Loucy (cell line): ENCODE measurements around the gene TNFSF13.

Source experiments
- H2AFZ ChIP-seq: fragments of 200-600 bp; sonication (generic); 2 replicates; pipeline ENCODE4 v1.6.0; 2016; ENCODE audit warnings: antibody characterized with exemption, mild to moderate bottlenecking, low read length, moderate library complexity
- H3F3A ChIP-seq: fragments of 200-600 bp; 2 replicates; pipeline ENCODE4 v1.6.0; 2016; ENCODE audit warnings: antibody characterized with exemption, low read depth, mild to moderate bottlenecking
- H3K27me3 ChIP-seq: fragments of 200-600 bp; sonication (generic); 2 replicates; pipeline ENCODE4 v1.6.1; 2014; ENCODE audit warnings: low read length, mild to moderate bottlenecking; ENCODE audit not compliant: insufficient read depth, poor library complexity, severe bottlenecking
- H3K36me3 ChIP-seq: fragments of 200-600 bp; sonication (generic); 2 replicates; pipeline ENCODE4 v1.6.1; 2016; ENCODE audit warnings: low read length; ENCODE audit not compliant: insufficient read depth
- H3K4me1 ChIP-seq: fragments of 200-600 bp; sonication (generic); 2 replicates; pipeline ENCODE4 v1.5.1; 2014; ENCODE audit warnings: low read length, mild to moderate bottlenecking; ENCODE audit not compliant: insufficient read depth, poor library complexity, severe bottlenecking
- H3K4me2 ChIP-seq: fragments of 200-600 bp; sonication (generic); 2 replicates; pipeline ENCODE4 v1.6.0; 2014; ENCODE audit warnings: antibody characterized with exemption, low read length, low read depth, mild to moderate bottlenecking; ENCODE audit not compliant: poor library complexity, severe bottlenecking
- H3K4me3 ChIP-seq: fragments of 200-600 bp; sonication (generic); 2 replicates; pipeline ENCODE4 v1.5.1; 2014; ENCODE audit warnings: low read length, mild to moderate bottlenecking, mixed read lengths; ENCODE audit not compliant: poor library complexity, severe bottlenecking
- H3K79me2 ChIP-seq: fragments of 200-600 bp; sonication (generic); 2 replicates; pipeline ENCODE4 v1.6.1; 2014; ENCODE audit warnings: low read length; ENCODE audit not compliant: insufficient read depth
- H3K9ac ChIP-seq: fragments of 200-600 bp; sonication (generic); 2 replicates; pipeline ENCODE4 v1.6.0; 2014; ENCODE audit warnings: mild to moderate bottlenecking, low read depth, low read length, moderate library complexity; ENCODE audit not compliant: poor library complexity, severe bottlenecking
- H3K9me2 ChIP-seq: fragments of 200-600 bp; sonication (generic); replicated peaks from 2 replicates; pipeline ENCODE4 v1.6.1; 2016; ENCODE audit warnings: low read depth, low read length, mixed read lengths
- H3K9me3 ChIP-seq: fragments of 200-600 bp; sonication (generic); 2 replicates; pipeline ENCODE4 v1.6.1; 2014; ENCODE audit warnings: mild to moderate bottlenecking, antibody characterized with exemption, low read length, low read depth; ENCODE audit not compliant: insufficient read depth
- H4K20me1 ChIP-seq: fragments of 200-600 bp; sonication (generic); 2 replicates; pipeline ENCODE4 v1.6.0; 2014; ENCODE audit warnings: antibody characterized with exemption, low read length, mild to moderate bottlenecking; ENCODE audit not compliant: insufficient read depth, poor library complexity, severe bottlenecking
- EZH2phosphoT487 ChIP-seq: fragments of 200-600 bp; IDR thresholded peaks from 2 replicates; pipeline ENCODE4 v1.6.1; 2018; ENCODE audit warnings: antibody characterized with exemption, mild to moderate bottlenecking, moderate library complexity, borderline replicate concordance
- TF ChIP-seq, protein P1 (sequence below): fragments of 200-600 bp; sonication (generic); conservative IDR thresholded peaks from 2 replicates; pipeline ENCODE4 v1.5.1; 2014; ENCODE audit warnings: mild to moderate bottlenecking, antibody characterized with exemption, low read length

Gene TNFSF13

DNA sequence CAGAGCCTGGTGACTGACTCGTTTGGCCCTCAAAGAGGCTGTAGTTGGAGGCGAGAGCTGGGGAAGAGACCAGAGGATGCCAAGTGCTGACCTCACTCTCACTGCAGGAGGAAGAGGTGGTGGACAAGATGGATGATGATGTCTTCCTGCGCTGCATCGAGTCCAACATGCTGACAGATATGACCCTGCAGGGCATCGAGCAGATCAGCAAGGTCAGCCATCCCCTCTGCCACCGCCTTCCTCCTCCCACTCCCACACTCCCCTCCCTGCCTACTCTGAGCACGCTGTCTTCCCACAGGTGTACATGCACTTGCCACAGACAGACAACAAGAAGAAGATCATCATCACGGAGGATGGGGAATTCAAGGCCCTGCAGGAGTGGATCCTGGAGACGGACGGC lies 47.4 kb upstream of the TNFSF13 start:
- H2AFZ ChIP-seq: no peak overlapping the region
- H3F3A ChIP-seq: peaks cover 7% of the 10 kb centered on the region; the same call in 1 of the 2 replicates
- no peaks in the 10 kb centered on the region for H3K79me2 ChIP-seq
- peaks cover 86% of the 10 kb centered on the region for H3K36me3 ChIP-seq
- H3K4me1 ChIP-seq: no peaks in the 10 kb centered on the region
- H3K9me3 ChIP-seq: no peaks in the 10 kb centered on the region
- no peak for TF ChIP-seq EZH2phosphoT487
- H3K9ac ChIP-seq: no peak overlapping the region
- H3K27me3 ChIP-seq: no peaks in the 10 kb centered on the region
- H3K4me2 ChIP-seq: no peak overlapping the region
- no peak overlapping the region for H3K4me3 ChIP-seq
- H4K20me1 ChIP-seq: peaks cover 37% of the 10 kb centered on the region
- H3K9me2 ChIP-seq: no peaks in the 10 kb centered on the region

DNA sequence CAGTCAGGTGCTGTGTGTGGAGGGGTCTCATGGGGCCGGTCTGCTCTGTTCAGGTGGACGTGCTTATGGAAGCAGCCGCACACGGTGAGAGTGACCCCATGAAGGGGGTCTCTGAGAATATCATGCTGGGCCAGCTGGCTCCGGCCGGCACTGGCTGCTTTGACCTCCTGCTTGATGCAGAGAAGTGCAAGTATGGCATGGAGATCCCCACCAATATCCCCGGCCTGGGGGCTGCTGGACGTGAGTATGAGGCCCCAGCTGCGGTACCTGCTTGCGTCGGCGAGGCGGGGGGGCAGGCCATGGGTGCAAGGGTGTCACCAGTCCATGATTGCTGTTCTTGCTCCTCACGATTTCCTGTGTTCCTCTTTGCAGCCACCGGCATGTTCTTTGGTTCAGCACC lies 46.4 kb upstream of the TNFSF13 start:
- Histone ChIP-seq H3K79me2 (no peaks in the 10 kb centered on the region), H3K36me3 (peaks cover 76% of the 10 kb centered on the region)
- TF ChIP-seq, protein P1, sequence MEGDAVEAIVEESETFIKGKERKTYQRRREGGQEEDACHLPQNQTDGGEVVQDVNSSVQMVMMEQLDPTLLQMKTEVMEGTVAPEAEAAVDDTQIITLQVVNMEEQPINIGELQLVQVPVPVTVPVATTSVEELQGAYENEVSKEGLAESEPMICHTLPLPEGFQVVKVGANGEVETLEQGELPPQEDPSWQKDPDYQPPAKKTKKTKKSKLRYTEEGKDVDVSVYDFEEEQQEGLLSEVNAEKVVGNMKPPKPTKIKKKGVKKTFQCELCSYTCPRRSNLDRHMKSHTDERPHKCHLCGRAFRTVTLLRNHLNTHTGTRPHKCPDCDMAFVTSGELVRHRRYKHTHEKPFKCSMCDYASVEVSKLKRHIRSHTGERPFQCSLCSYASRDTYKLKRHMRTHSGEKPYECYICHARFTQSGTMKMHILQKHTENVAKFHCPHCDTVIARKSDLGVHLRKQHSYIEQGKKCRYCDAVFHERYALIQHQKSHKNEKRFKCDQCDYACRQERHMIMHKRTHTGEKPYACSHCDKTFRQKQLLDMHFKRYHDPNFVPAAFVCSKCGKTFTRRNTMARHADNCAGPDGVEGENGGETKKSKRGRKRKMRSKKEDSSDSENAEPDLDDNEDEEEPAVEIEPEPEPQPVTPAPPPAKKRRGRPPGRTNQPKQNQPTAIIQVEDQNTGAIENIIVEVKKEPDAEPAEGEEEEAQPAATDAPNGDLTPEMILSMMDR: no peak
- no peak for TF ChIP-seq EZH2phosphoT487

DNA sequence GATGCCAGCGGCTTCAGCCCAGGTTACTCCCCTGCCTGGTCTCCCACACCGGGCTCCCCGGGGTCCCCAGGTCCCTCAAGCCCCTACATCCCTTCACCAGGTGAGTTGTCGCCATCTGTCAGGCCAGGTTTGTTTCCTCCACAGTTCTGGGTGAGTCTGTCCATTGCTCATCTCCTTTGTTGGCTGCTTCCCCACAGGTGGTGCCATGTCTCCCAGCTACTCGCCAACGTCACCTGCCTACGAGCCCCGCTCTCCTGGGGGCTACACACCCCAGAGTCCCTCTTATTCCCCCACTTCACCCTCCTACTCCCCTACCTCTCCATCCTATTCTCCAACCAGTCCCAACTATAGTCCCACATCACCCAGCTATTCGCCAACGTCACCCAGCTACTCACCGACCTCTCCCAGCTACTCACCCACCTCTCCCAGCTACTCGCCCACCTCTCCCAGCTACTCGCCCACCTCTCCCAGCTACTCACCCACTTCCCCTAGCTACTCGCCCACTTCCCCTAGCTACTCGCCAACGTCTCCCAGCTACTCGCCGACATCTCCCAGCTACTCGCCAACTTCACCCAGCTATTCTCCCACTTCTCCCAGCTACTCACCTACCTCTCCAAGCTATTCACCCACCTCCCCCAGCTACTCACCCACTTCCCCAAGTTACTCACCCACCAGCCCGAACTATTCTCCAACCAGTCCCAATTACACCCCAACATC lies 45.6 kb upstream of the TNFSF13 start:
- Histone ChIP-seq H3K36me3 (peaks cover 67% of the 10 kb centered on the region), H3K9ac (no peak overlapping the region), H3K9me2 (no peaks in the 10 kb centered on the region), H3K4me2 (no peak overlapping the region), H2AFZ (no peak overlapping the region), H3K4me3 (no peak overlapping the region), H4K20me1 (peaks cover 31% of the 10 kb centered on the region), H3K9me3 (no peaks in the 10 kb centered on the region), H3F3A (peaks cover 9% of the 10 kb centered on the region; the same call in 1 of the 2 replicates), H3K4me1 (no peaks in the 10 kb centered on the region), H3K27me3 (no peaks in the 10 kb centered on the region), H3K79me2 (no peaks in the 10 kb centered on the region)
- TF ChIP-seq, protein P1: no peak
- no peak for TF ChIP-seq EZH2phosphoT487

More for the DNA sequence above, 46.4 kb upstream of the TNFSF13 start:
- Histone ChIP-seq H3K4me2 (no peak overlapping the region), H3K27me3 (no peaks in the 10 kb centered on the region), H3F3A (peaks cover 7% of the 10 kb centered on the region; the same call in 1 of the 2 replicates), H3K9me2 (no peaks in the 10 kb centered on the region), H4K20me1 (peaks cover 35% of the 10 kb centered on the region), H3K9me3 (no peaks in the 10 kb centered on the region), H3K4me3 (no peak overlapping the region), H2AFZ (no peak overlapping the region), H3K4me1 (no peaks in the 10 kb centered on the region), H3K9ac (no peak overlapping the region)
